ENCODE results near the gene UBE2E2. TPM values are rescaled to one million over a fixed set of nuclear protein-coding genes. Genes with fewer than 3 reads are reported as not detected.

UBE2E2 gene
- total RNA-seq, 3 donors from 2014 or later = 4.8 to 24.4 (median 8.9) TPM

- Histone ChIP-seq H3K4me3 (no peak overlapping the region), H3K4me1 (ENCODE audit: low read depth) (no peaks in the 10 kb centered on the region), H3K9me3 (no peaks in the 10 kb centered on the region), H3K36me3 (ENCODE audit: low read depth) (no peaks in the 10 kb centered on the region)
- no peak for ATAC-seq
- TF ChIP-seq, protein P1, sequence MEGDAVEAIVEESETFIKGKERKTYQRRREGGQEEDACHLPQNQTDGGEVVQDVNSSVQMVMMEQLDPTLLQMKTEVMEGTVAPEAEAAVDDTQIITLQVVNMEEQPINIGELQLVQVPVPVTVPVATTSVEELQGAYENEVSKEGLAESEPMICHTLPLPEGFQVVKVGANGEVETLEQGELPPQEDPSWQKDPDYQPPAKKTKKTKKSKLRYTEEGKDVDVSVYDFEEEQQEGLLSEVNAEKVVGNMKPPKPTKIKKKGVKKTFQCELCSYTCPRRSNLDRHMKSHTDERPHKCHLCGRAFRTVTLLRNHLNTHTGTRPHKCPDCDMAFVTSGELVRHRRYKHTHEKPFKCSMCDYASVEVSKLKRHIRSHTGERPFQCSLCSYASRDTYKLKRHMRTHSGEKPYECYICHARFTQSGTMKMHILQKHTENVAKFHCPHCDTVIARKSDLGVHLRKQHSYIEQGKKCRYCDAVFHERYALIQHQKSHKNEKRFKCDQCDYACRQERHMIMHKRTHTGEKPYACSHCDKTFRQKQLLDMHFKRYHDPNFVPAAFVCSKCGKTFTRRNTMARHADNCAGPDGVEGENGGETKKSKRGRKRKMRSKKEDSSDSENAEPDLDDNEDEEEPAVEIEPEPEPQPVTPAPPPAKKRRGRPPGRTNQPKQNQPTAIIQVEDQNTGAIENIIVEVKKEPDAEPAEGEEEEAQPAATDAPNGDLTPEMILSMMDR (IDR thresholded peaks at IDR 0.05) = no peak
- intact Hi-C loops (cut with DNase I, micrococcal nuclease) = no loop called here
- no peak for DNase-seq
Measured at GRCh38 chr3:23312866-23313265, 109.7 kb downstream of the UBE2E2 start.

GRCh38 chr3:23314981-23315762 is 112.0 kb downstream of the UBE2E2 start:
- intact Hi-C loops (cut with DNase I, micrococcal nuclease) = no loop called here
- TF ChIP-seq, protein P1 (IDR thresholded peaks at IDR 0.05) = no peak

DNA sequence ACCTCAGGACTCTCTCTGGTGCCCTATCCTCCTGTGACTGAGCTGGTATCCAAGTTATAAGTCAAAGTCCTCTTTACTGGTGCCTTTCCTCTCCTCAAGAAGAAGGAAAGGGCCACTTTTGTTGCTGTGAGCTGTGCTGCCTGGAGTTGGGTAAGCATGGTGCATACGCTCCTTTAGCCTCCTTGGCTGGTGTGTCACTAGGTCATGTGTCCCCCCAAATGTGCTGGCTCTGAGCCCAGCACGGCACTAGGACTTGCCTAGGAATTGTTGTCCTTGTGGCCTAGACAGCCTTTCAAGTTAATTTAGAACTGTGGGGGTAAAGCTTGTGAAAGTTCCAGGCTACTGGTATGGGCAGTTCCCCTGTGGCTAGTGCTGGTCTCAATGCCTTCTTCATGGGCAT is 113.8 kb downstream of the UBE2E2 start:
- TF ChIP-seq, protein P1 (IDR thresholded peaks at IDR 0.05) = no peak
- DNase-seq = no peak
- Histone ChIP-seq H3K36me3 (ENCODE audit: low read depth) (no peaks in the 10 kb centered on the region), H3K4me3 (no peak overlapping the region), H3K9me3 (no peaks in the 10 kb centered on the region), H3K4me1 (ENCODE audit: low read depth) (no peaks in the 10 kb centered on the region)
- no peak for ATAC-seq
- intact Hi-C loops (cut with DNase I, micrococcal nuclease) = no loop called here

More at GRCh38 chr3:23314981-23315762, 112.0 kb downstream of the UBE2E2 start:
- no peaks in the 10 kb centered on the region for H3K4me1 ChIP-seq (ENCODE audit: low read depth)
- H3K9me3 ChIP-seq = no peaks in the 10 kb centered on the region
- ATAC-seq (no peak), DNase-seq (no peak)
- H3K36me3 ChIP-seq (ENCODE audit: low read depth) = no peaks in the 10 kb centered on the region
- no peak overlapping the region for H3K4me3 ChIP-seq

GRCh38 chr3:23319366-23320312 is 116.5 kb downstream of the UBE2E2 start:
- Histone ChIP-seq H3K36me3 (ENCODE audit: low read depth) (no peaks in the 10 kb centered on the region), H3K4me1 (ENCODE audit: low read depth) (no peaks in the 10 kb centered on the region), H3K4me3 (no peak overlapping the region), H3K9me3 (no peaks in the 10 kb centered on the region)
- ATAC-seq (no peak), DNase-seq (no peak)
- TF ChIP-seq, protein P1 (IDR thresholded peaks at IDR 0.05) = no peak
- intact Hi-C loops (cut with DNase I, micrococcal nuclease) = no loop called here

DNA sequence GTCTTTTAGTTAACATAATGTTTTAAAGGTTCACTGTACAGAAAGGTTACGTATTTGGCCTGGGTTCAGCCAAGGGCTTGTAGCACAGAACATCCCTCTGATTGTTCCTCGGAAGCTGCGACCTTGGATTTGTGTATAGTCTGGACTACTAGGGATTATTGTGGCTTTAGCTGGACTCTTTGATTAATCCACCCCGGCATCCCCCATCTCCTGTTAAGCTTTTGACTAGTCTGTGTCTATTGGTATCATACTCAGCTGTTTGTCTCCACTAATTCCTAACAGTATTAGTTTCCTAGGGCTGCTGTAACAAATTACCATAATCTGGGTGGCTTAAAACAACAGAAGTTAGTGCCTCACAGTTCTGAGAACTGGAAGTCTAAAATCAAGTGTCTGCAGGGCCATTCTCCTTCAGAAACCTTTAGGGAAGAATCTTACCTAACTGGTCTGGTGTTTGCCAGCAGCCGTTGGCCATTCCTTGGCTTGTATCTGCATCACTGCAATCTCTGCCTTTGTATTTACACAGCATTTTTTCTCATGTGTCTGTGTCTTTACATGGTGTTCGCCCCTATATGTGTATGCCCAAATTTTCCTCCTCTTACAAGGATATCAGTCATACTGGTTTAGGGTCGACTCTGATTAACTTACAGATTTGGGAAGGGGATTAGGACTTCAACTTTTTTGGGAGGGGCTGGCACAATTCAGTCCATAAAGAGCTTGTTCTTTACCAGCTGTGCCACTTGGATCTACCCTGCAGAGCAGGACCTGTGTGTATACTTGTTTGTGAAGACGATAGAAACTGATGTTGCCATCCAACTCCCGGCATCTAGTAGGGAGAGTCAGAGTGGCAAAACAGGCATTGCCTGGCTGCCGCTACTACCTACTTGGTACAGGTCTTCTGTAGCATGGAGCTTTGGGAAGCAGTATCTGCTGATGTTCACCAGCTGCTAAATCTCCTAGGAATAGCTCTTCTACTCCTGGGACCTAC is 117.8 kb downstream of the UBE2E2 start:
- intact Hi-C loops (cut with DNase I, micrococcal nuclease) = no loop called here
- TF ChIP-seq, protein P1 (IDR thresholded peaks at IDR 0.05) = no peak
- no peak for ATAC-seq

More for the DNA sequence above, 117.8 kb downstream of the UBE2E2 start:
- Histone ChIP-seq H3K4me3 (no peak overlapping the region), H3K36me3 (ENCODE audit: low read depth) (no peaks in the 10 kb centered on the region), H3K4me1 (ENCODE audit: low read depth) (no peaks in the 10 kb centered on the region), H3K9me3 (no peaks in the 10 kb centered on the region)
- no peak for DNase-seq
